Parathyroid adenoma (tissue), 2 donors: Measurements from ENCODE around the gene ABHD5.
"Not testable (repeated sequence)": the region's sequence is repeated elsewhere in the genome, so short reads cannot be mapped to it uniquely, and the experiment has no call there.

ENCODE experiments used
- H2AFZ ChIP-seq: fragments of 300-600 bp; sonication (generic); one replicate; pipeline ENCODE4 v1.7.0; 2017; ENCODE audit warnings: antibody characterized with exemption, mild to moderate bottlenecking
- H3K27ac ChIP-seq: fragments of 300-600 bp; sonication (generic); one replicate; pipeline ENCODE4 v1.7.0; 2017
- H3K27me3 ChIP-seq: fragments of 300-600 bp; sonication (generic); one replicate; pipeline ENCODE4 v1.7.0; 2017; ENCODE audit warnings: low read length; ENCODE audit not compliant: control insufficient read depth, insufficient read depth
- H3K36me3 ChIP-seq: fragments of 300-600 bp; sonication (generic); one replicate; pipeline ENCODE4 v1.7.0; 2017; ENCODE audit warnings: low read length; ENCODE audit not compliant: control insufficient read depth, insufficient read depth
- H3K4me1 ChIP-seq: fragments of 300-600 bp; sonication (generic); one replicate; pipeline ENCODE4 v1.7.0; 2017; ENCODE audit warnings: control low read depth
- H3K4me2 ChIP-seq: fragments of 300-600 bp; sonication (generic); one replicate; pipeline ENCODE4 v1.7.0; 2017; ENCODE audit warnings: low read length
- H3K4me3 ChIP-seq: fragments of 300-600 bp; sonication (generic); one replicate; pipeline ENCODE4 v1.7.0; 2017; ENCODE audit warnings: low read depth, low read length
- H3K79me2 ChIP-seq: fragments of 300-600 bp; sonication (generic); one replicate; pipeline ENCODE4 v1.7.0; 2017; ENCODE audit warnings: control low read depth
- H3K9ac ChIP-seq: fragments of 300-600 bp; sonication (generic); one replicate; pipeline ENCODE4 v1.7.0; 2017; ENCODE audit warnings: mild to moderate bottlenecking
- H3K9me3 ChIP-seq: fragments of 300-600 bp; sonication (generic); one replicate; pipeline ENCODE4 v1.7.0; 2017; ENCODE audit warnings: low read length; ENCODE audit not compliant: control insufficient read depth
- CTCF ChIP-seq: fragments of 300-600 bp; sonication (generic); IDR thresholded peaks from one replicate; pipeline ENCODE4 v1.7.0; 2017; ENCODE audit warnings: antibody characterized with exemption, mild to moderate bottlenecking
- donor health status: primary hyperparathyroidism.

Gene ABHD5

GRCh38 chr3:43648957-43649356, 41.8 kb upstream of the ABHD5 start:
- H3K4me1 ChIP-seq, result peaks cover 17% of the 10 kb centered on the region
- no peak overlapping the region for H3K9ac ChIP-seq
- no peak overlapping the region for H3K4me2 ChIP-seq
- H3K27ac ChIP-seq, result no peak overlapping the region
- TF ChIP-seq CTCF, result no peak
- H2AFZ ChIP-seq, result peak overlapping the region; percentile 76
- no peak overlapping the region for H3K4me3 ChIP-seq
- no peaks in the 10 kb centered on the region for H3K36me3 ChIP-seq
- H3K9me3 ChIP-seq, result no peaks in the 10 kb centered on the region
- H3K79me2 ChIP-seq, result no peaks in the 10 kb centered on the region
- H3K27me3 ChIP-seq, result no peaks in the 10 kb centered on the region

GRCh38 chr3:43649365-43649968, 41.3 kb upstream of the ABHD5 start:
- Histone ChIP-seq H3K9ac (no peak overlapping the region), H3K36me3 (no peaks in the 10 kb centered on the region), H3K4me2 (peak overlapping the region; percentile 33), H3K79me2 (no peaks in the 10 kb centered on the region), H3K9me3 (no peaks in the 10 kb centered on the region), H3K4me3 (no peak overlapping the region), H3K27ac (no peak overlapping the region), H3K27me3 (no peaks in the 10 kb centered on the region), H3K4me1 (peaks cover 11% of the 10 kb centered on the region), H2AFZ (peak overlapping the region; percentile 76)
- no peak for TF ChIP-seq CTCF

- H3K9me3 ChIP-seq, result no peaks in the 10 kb centered on the region
- no peak for TF ChIP-seq CTCF
- no peak overlapping the region for H3K4me3 ChIP-seq
- H3K27ac ChIP-seq, result no peak overlapping the region
- no peaks in the 10 kb centered on the region for H3K36me3 ChIP-seq
- peak overlapping the region; percentile 76 for H2AFZ ChIP-seq
- no peak overlapping the region for H3K9ac ChIP-seq
- H3K4me1 ChIP-seq, result peaks cover 11% of the 10 kb centered on the region
- H3K27me3 ChIP-seq, result no peaks in the 10 kb centered on the region
- H3K79me2 ChIP-seq, result no peaks in the 10 kb centered on the region
- no peak overlapping the region for H3K4me2 ChIP-seq
Measured at GRCh38 chr3:43650345-43650744, 40.4 kb upstream of the ABHD5 start.

- H3K36me3 ChIP-seq, H3K4me2 ChIP-seq, H3K79me2 ChIP-seq, H3K9me3 ChIP-seq, H3K27ac ChIP-seq, H3K27me3 ChIP-seq, H2AFZ ChIP-seq, H3K9ac ChIP-seq, H3K4me3 ChIP-seq, H3K4me1 ChIP-seq: not testable (repeated sequence)
Measured at GRCh38 chr3:43656390-43656789, 34.3 kb upstream of the ABHD5 start.

GRCh38 chr3:43659250-43659880, 31.4 kb upstream of the ABHD5 start:
- Histone ChIP-seq H3K9me3 (no peaks in the 10 kb centered on the region), H3K79me2 (no peaks in the 10 kb centered on the region), H3K36me3 (no peaks in the 10 kb centered on the region), H3K4me2 (no peak overlapping the region), H3K4me3 (no peak overlapping the region), H3K9ac (no peak overlapping the region), H3K4me1 (no peaks in the 10 kb centered on the region), H3K27me3 (no peaks in the 10 kb centered on the region), H2AFZ (peak overlapping the region; percentile 45), H3K27ac (no peak overlapping the region)
- TF ChIP-seq CTCF, result no peak

- not testable (repeated sequence) for H3K27me3 ChIP-seq, H3K4me2 ChIP-seq, H3K79me2 ChIP-seq, H3K9me3 ChIP-seq, H3K9ac ChIP-seq, H3K4me3 ChIP-seq, H3K36me3 ChIP-seq, H3K27ac ChIP-seq, H2AFZ ChIP-seq, H3K4me1 ChIP-seq
Measured at GRCh38 chr3:43661376-43661775, 29.4 kb upstream of the ABHD5 start.

- not testable (repeated sequence) for H3K27me3 ChIP-seq, H3K4me1 ChIP-seq, H3K9me3 ChIP-seq, H3K27ac ChIP-seq, H3K36me3 ChIP-seq, H3K79me2 ChIP-seq, H3K9ac ChIP-seq, H2AFZ ChIP-seq, H3K4me2 ChIP-seq, H3K4me3 ChIP-seq
Measured at GRCh38 chr3:43665011-43665410, 25.7 kb upstream of the ABHD5 start.
